ENCODE data around the gene MAD1L1. TPM values are rescaled to one million over a fixed set of nuclear protein-coding genes. Genes with fewer than 3 reads are reported as not detected.

The MAD1L1 gene
- total RNA-seq, 4 donors from 2014 or later = 22.3 to 56.6 (median 35.0) TPM

DNA sequence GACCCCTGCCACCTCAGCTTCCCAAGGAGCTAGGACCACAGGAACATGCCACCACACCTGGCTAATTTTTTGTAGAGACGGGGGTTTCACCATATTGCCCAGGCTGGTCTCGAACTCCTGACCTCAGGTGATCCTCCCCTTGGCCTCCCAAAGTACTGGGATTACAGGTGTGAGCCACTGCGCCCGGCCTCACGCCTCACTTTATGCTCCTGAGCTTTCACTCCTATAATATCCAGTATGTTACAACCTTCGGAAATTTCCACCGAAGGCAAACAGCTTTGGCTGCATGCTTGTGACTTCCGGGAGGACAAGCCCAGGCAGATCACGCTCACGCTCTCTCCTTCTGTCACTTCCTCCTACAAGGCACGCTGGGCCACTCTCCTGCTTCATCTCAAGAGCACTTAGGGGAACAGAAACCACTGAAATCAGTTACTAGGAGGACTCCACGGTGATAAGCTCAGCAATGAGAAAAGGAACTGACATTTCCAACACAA lies 4.4 kb upstream of the MAD1L1 start:
- Histone ChIP-seq H3K27ac (peak overlapping the region in 3 of 4 donors; percentile 27 to 42 (median 33)), H3K27me3 (no peaks in the 10 kb centered on the region), H3K9me3 (no peaks in the 10 kb centered on the region), H3K4me1 (peaks cover 0 to 30% (median 8%) of the 10 kb centered on the region in 3 donors), H3K4me3 (no peak overlapping the region), H3K36me3 (peaks cover 0 to 57% of the 10 kb centered on the region in 2 donors)
- 59 to 80% methylated on average over 2 to 3 of the region's 12 CpGs for WGBS, 2 donors (ENCODE audit: low coverage in 1 of 2)
- ATAC-seq = no peak
- TF ChIP-seq POLR2A (IDR thresholded peaks at IDR 0.05) = no peak
- TF ChIP-seq EP300 (IDR thresholded peaks at IDR 0.05) = no peak
- TF ChIP-seq, protein P1, sequence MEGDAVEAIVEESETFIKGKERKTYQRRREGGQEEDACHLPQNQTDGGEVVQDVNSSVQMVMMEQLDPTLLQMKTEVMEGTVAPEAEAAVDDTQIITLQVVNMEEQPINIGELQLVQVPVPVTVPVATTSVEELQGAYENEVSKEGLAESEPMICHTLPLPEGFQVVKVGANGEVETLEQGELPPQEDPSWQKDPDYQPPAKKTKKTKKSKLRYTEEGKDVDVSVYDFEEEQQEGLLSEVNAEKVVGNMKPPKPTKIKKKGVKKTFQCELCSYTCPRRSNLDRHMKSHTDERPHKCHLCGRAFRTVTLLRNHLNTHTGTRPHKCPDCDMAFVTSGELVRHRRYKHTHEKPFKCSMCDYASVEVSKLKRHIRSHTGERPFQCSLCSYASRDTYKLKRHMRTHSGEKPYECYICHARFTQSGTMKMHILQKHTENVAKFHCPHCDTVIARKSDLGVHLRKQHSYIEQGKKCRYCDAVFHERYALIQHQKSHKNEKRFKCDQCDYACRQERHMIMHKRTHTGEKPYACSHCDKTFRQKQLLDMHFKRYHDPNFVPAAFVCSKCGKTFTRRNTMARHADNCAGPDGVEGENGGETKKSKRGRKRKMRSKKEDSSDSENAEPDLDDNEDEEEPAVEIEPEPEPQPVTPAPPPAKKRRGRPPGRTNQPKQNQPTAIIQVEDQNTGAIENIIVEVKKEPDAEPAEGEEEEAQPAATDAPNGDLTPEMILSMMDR (IDR thresholded peaks at IDR 0.05) = no peak
- no peak for TF ChIP-seq POLR2AphosphoS5 (IDR thresholded peaks at IDR 0.05)

DNA sequence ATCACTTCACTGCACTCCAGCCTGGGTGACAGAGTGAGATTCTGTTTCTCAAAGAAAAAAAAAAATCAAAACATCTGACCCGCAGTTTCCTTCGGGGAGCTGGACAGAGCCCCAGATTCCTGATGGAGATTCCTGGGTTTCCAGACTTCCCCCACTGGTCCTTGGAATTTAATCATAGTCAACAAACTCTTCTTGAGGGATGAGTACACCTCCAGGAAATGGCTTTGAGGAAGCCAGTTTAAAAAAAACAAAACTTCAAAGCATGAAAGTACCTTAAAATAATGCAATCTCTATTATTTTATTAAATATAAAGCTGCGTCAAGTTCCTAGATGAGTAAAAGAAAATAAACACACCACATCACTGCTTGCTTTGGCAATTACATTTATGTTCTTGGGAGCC lies 1.2 kb upstream of the MAD1L1 start:
- H3K27ac ChIP-seq = no peak overlapping the region
- H3K9me3 ChIP-seq = no peaks in the 10 kb centered on the region
- peaks cover 0 to 41% (median 15%) of the 10 kb centered on the region in 3 donors for H3K4me1 ChIP-seq
- WGBS, 2 donors (ENCODE audit: low coverage in 1 of 2) = 62% methylated on average over 2 of the region's 3 CpGs; no CpG with 5 or more reads in 1 of the 2 donors
- peaks cover 0 to 60% of the 10 kb centered on the region in 2 donors for H3K36me3 ChIP-seq
- TF ChIP-seq EP300 (IDR thresholded peaks at IDR 0.05) = no peak
- TF ChIP-seq POLR2A (IDR thresholded peaks at IDR 0.05) = no peak
- TF ChIP-seq, protein P1 (IDR thresholded peaks at IDR 0.05) = no peak
- no peaks in the 10 kb centered on the region for H3K27me3 ChIP-seq
- no peak overlapping the region for H3K4me3 ChIP-seq
- ATAC-seq = no peak

DNA sequence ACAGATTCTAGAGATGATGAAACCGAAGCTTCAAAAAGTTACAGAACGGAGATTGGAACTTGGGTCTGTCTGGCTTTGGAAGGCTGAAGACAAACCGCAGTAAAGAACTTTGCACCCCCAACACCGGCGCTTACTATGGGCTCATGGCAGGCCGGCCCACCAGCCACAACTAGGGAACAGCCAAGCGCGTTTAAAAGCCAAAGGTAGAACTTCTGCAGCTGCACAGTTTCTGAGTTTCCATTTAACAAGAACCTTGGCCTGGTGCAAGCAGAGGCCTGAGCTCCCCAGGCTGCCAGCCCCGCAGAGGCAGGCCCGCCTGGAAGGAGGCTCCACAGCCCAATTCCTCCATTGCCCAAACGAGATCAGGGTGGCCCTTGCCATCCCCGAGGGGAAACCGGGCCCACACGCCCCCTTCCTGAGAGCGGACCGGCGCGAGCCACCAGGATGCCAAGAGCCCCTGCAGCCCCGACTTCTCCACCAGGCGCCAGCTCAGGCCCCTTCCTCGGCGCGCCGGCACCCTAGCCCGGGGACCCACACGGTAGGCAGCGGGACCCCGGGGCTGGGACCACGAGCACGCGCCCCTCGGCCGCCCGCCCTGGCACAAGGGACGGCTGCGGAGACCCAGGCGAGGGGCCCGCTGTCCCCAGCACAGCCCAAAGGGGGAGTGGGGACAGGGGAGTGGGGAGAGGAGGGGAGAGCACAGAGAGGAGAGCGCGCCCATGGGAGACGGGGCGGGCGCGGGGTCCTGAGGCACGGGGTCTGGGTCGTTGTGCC lies 566 bp downstream of the MAD1L1 start:
- H3K27me3 ChIP-seq = no peaks in the 10 kb centered on the region
- peak overlapping the region; percentile 89 to 100 for H3K4me3 ChIP-seq
- no peaks in the 10 kb centered on the region for H3K9me3 ChIP-seq
- no peak for TF ChIP-seq POLR2A (IDR thresholded peaks at IDR 0.05)
- TF ChIP-seq POLR2AphosphoS5 (IDR thresholded peaks at IDR 0.05) = no peak
- TF ChIP-seq, protein P1 (IDR thresholded peaks at IDR 0.05) = no peak
- TF ChIP-seq EP300 (IDR thresholded peaks at IDR 0.05) = no peak
- 0% methylated on average over 1 to 8 of the region's 46 CpGs for WGBS, 2 donors (ENCODE audit: low coverage in 1 of 2)
- peak overlapping the region; percentile 36 to 89 (median 84) for H3K27ac ChIP-seq
- ATAC-seq = peak; percentile 41
- peaks cover 0 to 59% of the 10 kb centered on the region in 2 donors for H3K36me3 ChIP-seq
- peaks cover 0 to 41% (median 15%) of the 10 kb centered on the region in 3 donors for H3K4me1 ChIP-seq

DNA sequence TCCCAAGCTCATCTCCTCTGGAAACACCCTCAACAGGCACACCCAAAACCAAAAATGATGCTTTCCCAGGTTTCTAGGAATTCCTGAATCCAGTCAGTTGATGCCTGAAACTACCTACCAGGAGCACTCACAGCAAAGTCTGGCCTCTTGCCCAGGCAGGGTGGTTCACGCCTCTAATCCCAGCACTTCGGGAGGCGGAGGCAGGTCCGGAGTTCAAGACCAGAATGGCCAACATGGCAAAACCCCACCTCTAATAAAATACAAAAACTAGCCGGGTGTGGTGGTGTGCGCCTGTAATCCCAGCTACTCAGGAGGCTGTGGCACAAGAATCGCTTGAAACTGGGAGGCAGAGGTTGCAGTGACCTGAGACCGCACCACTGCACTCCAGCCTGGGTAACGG lies 1.9 kb downstream of the MAD1L1 start:
- peak overlapping the region in 1 of 2 donors; percentile 100 for H3K4me3 ChIP-seq
- ATAC-seq = no peak
- peaks cover 0 to 61% of the 10 kb centered on the region in 2 donors for H3K36me3 ChIP-seq
- TF ChIP-seq EP300 (IDR thresholded peaks at IDR 0.05) (no peak), POLR2A (IDR thresholded peaks at IDR 0.05) (no peak), POLR2AphosphoS5 (IDR thresholded peaks at IDR 0.05) (no peak)
- TF ChIP-seq, protein P1 (IDR thresholded peaks at IDR 0.05) = no peak
- no peaks in the 10 kb centered on the region for H3K27me3 ChIP-seq
- H3K27ac ChIP-seq = no peak overlapping the region
- H3K9me3 ChIP-seq = no peaks in the 10 kb centered on the region
- WGBS, 2 donors (ENCODE audit: low coverage in 1 of 2) = 95% methylated on average over 8 of the region's 9 CpGs; no CpG with 5 or more reads in 1 of the 2 donors
- peaks cover 0 to 41% (median 15%) of the 10 kb centered on the region in 3 donors for H3K4me1 ChIP-seq
